ENCODE results near the gene CCNG2. TPM values are rescaled to one million over a fixed set of nuclear protein-coding genes. Genes with fewer than 3 reads are reported as not detected.

Gene CCNG2
- total RNA-seq, 1 donor from 2014 or later = 115 TPM

GRCh38 chr4:77217526-77217925 lies 60.5 kb downstream of the CCNG2 start:
- H3K36me3 Mint-ChIP-seq (ENCODE audit: unreplicated experiment) = no peaks in the 10 kb centered on the region
- H3K4me1 Mint-ChIP-seq (ENCODE audit: low read depth, unreplicated experiment) = no peaks in the 10 kb centered on the region
- TF ChIP-seq, protein P1, sequence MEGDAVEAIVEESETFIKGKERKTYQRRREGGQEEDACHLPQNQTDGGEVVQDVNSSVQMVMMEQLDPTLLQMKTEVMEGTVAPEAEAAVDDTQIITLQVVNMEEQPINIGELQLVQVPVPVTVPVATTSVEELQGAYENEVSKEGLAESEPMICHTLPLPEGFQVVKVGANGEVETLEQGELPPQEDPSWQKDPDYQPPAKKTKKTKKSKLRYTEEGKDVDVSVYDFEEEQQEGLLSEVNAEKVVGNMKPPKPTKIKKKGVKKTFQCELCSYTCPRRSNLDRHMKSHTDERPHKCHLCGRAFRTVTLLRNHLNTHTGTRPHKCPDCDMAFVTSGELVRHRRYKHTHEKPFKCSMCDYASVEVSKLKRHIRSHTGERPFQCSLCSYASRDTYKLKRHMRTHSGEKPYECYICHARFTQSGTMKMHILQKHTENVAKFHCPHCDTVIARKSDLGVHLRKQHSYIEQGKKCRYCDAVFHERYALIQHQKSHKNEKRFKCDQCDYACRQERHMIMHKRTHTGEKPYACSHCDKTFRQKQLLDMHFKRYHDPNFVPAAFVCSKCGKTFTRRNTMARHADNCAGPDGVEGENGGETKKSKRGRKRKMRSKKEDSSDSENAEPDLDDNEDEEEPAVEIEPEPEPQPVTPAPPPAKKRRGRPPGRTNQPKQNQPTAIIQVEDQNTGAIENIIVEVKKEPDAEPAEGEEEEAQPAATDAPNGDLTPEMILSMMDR (IDR thresholded peaks at IDR 0.05; ENCODE audit: partially characterized antibody, unreplicated experiment) = no peak
- H3K27me3 Mint-ChIP-seq (ENCODE audit: unreplicated experiment) = peaks cover 2% of the 10 kb centered on the region
- no peak overlapping the region for H3K27ac Mint-ChIP-seq (ENCODE audit: unreplicated experiment)
- DNase-seq = no peak
- no peak overlapping the region for H3K4me3 Mint-ChIP-seq (ENCODE audit: unreplicated experiment)
- H3K9me3 Mint-ChIP-seq (ENCODE audit: unreplicated experiment) = no peaks in the 10 kb centered on the region

GRCh38 chr4:77219266-77219665 lies 62.3 kb downstream of the CCNG2 start:
- Mint-ChIP-seq H3K36me3 (ENCODE audit: unreplicated experiment) (no peaks in the 10 kb centered on the region), H3K27ac (ENCODE audit: unreplicated experiment) (no peak overlapping the region), H3K27me3 (ENCODE audit: unreplicated experiment) (peaks cover 2% of the 10 kb centered on the region), H3K9me3 (ENCODE audit: unreplicated experiment) (no peaks in the 10 kb centered on the region), H3K4me3 (ENCODE audit: unreplicated experiment) (no peak overlapping the region), H3K4me1 (ENCODE audit: low read depth, unreplicated experiment) (no peaks in the 10 kb centered on the region)
- TF ChIP-seq, protein P1 (IDR thresholded peaks at IDR 0.05; ENCODE audit: partially characterized antibody, unreplicated experiment) = no peak
- DNase-seq = no peak

Other genes starting within 250 kb of the CCNG2 start
- gene SEPTIN11, start 207.5 kb upstream of the CCNG2 start, total RNA-seq (ENCODE audit: unreplicated experiment) = 422 TPM
- gene CCNI, start 81.2 kb upstream of the CCNG2 start, total RNA-seq (ENCODE audit: unreplicated experiment) = 600 TPM

All from glutamatergic neuron (in vitro differentiated cells).